Measurements from ENCODE around the gene KCNJ15.

DNA sequence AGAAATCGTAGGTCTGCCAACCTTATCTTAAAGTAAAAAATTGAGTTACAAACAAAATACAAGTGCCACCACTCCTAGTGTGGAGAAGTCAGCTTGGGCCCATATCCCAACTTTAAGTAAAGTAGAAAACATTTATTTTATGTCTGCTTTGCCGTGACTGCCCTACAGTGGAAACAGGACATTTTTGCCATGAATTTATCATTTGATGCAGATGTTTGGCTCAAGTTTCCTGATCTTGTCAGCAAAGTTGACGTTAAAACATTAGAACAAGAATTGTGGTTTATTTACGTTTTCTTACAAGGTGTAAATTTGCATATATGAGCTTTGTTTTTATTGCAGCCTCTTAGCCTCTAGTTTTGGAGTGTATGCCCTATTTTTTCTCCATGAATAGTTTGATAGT lies 17.1 kb upstream of the KCNJ15 start:
- TF ChIP-seq, protein P1, sequence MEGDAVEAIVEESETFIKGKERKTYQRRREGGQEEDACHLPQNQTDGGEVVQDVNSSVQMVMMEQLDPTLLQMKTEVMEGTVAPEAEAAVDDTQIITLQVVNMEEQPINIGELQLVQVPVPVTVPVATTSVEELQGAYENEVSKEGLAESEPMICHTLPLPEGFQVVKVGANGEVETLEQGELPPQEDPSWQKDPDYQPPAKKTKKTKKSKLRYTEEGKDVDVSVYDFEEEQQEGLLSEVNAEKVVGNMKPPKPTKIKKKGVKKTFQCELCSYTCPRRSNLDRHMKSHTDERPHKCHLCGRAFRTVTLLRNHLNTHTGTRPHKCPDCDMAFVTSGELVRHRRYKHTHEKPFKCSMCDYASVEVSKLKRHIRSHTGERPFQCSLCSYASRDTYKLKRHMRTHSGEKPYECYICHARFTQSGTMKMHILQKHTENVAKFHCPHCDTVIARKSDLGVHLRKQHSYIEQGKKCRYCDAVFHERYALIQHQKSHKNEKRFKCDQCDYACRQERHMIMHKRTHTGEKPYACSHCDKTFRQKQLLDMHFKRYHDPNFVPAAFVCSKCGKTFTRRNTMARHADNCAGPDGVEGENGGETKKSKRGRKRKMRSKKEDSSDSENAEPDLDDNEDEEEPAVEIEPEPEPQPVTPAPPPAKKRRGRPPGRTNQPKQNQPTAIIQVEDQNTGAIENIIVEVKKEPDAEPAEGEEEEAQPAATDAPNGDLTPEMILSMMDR (IDR thresholded peaks at IDR 0.05): no peak
- TF ChIP-seq KDM1A (IDR thresholded peaks at IDR 0.05; ENCODE audit: low read depth): no peak
- no peak for TF ChIP-seq EHMT2 (IDR thresholded peaks at IDR 0.05; ENCODE audit: low read depth)
- TF ChIP-seq, protein P2, sequence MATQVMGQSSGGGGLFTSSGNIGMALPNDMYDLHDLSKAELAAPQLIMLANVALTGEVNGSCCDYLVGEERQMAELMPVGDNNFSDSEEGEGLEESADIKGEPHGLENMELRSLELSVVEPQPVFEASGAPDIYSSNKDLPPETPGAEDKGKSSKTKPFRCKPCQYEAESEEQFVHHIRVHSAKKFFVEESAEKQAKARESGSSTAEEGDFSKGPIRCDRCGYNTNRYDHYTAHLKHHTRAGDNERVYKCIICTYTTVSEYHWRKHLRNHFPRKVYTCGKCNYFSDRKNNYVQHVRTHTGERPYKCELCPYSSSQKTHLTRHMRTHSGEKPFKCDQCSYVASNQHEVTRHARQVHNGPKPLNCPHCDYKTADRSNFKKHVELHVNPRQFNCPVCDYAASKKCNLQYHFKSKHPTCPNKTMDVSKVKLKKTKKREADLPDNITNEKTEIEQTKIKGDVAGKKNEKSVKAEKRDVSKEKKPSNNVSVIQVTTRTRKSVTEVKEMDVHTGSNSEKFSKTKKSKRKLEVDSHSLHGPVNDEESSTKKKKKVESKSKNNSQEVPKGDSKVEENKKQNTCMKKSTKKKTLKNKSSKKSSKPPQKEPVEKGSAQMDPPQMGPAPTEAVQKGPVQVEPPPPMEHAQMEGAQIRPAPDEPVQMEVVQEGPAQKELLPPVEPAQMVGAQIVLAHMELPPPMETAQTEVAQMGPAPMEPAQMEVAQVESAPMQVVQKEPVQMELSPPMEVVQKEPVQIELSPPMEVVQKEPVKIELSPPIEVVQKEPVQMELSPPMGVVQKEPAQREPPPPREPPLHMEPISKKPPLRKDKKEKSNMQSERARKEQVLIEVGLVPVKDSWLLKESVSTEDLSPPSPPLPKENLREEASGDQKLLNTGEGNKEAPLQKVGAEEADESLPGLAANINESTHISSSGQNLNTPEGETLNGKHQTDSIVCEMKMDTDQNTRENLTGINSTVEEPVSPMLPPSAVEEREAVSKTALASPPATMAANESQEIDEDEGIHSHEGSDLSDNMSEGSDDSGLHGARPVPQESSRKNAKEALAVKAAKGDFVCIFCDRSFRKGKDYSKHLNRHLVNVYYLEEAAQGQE (IDR thresholded peaks at IDR 0.05): no peak
- TF ChIP-seq JUN (IDR thresholded peaks at IDR 0.05): no peak
